Calu3 (cell line): ENCODE results near the gene LRRC31. TPM values are rescaled to one million over a fixed set of nuclear protein-coding genes. Genes with fewer than 3 reads are reported as not detected.

ENCODE experiments used
- Bru-seq: library from RNA; stranded (reverse); fragments of 400-500 nt; gene quantifications from one replicate; lab custom pipeline; 2021; lab: Mats Ljungman, UMichigan
- BruChase-seq, 2 experiments: library from RNA; stranded (reverse); fragments of 400-500 nt; gene quantifications; one replicate each; lab custom pipeline; 2021; lab: Mats Ljungman, UMichigan
- BruUV-seq: library from RNA; stranded (reverse); fragments of 400-500 nt; replicated peaks from 2 replicates; lab custom pipeline; 2021; lab: Mats Ljungman, UMichigan
- CTCF ChIA-PET: fragments of 300-600 bp; sonication (Branson Sonifier 250); formaldehyde crosslinking; loops from one replicate; lab custom pipeline; 2022; ENCODE audit warnings: antibody characterized with exemption; lab: Charles Lee
- DNase-seq: peaks from one replicate; pipeline ENCODE4 v3.0.0; 2022
- H3K27ac Mint-ChIP-seq: one replicate; pipeline ENCODE4 v1.8.0; 2022; ENCODE audit warnings: mixed read lengths; ENCODE audit not compliant: unreplicated experiment
- H3K27me3 Mint-ChIP-seq: one replicate; pipeline ENCODE4 v1.8.0; 2022; ENCODE audit warnings: mixed read lengths; ENCODE audit not compliant: unreplicated experiment
- H3K36me3 Mint-ChIP-seq: one replicate; pipeline ENCODE4 v1.8.0; 2022; ENCODE audit warnings: mild to moderate bottlenecking, moderate library complexity, mixed read lengths; ENCODE audit not compliant: insufficient read depth, unreplicated experiment
- H3K4me1 Mint-ChIP-seq: one replicate; pipeline ENCODE4 v1.8.0; 2022; ENCODE audit warnings: mild to moderate bottlenecking, low read depth, mixed read lengths; ENCODE audit not compliant: unreplicated experiment
- H3K4me3 Mint-ChIP-seq: one replicate; pipeline ENCODE4 v1.8.0; 2022; ENCODE audit warnings: mild to moderate bottlenecking, low read depth, moderate library complexity, mixed read lengths; ENCODE audit not compliant: unreplicated experiment
- H3K9me3 Mint-ChIP-seq: one replicate; pipeline ENCODE4 v1.8.0; 2022; ENCODE audit warnings: low read depth, mixed read lengths; ENCODE audit not compliant: unreplicated experiment
- CTCF ChIP-seq: fragments of 200-600 bp; IDR thresholded peaks from one replicate; pipeline ENCODE4 v1.8.0; 2022; ENCODE audit warnings: antibody characterized with exemption; ENCODE audit not compliant: unreplicated experiment
- intact Hi-C: fragments of 100-400 bp; cut with micrococcal nuclease; formaldehyde crosslinking; loops from one replicate; pipeline ENCODE4 v1.10.0; 2022; ENCODE audit not compliant: unreplicated experiment
- long read RNA-seq: library from polyadenylated mRNA; stranded (forward); transcript quantifications from one replicate; pipeline ENCODE4 v2.0.0, GENCODE V29; 2022
- total RNA-seq: library from RNA; stranded (reverse); gene quantifications from 2 replicates; pipeline ENCODE4 v1.2.3, GENCODE V29; 2022

Gene LRRC31
- total RNA-seq (2.8 and 3.3 TPM in 2 replicates), Bru-seq, nascent RNA (percentile 42 among the genes with signal in this experiment), BruChase-seq, experiment 1, labeled RNA remaining after a 6-hour chase (percentile 40 among the genes with signal in this experiment), BruChase-seq, experiment 2, labeled RNA remaining after a 2-hour chase (percentile 37 among the genes with signal in this experiment)
- long read RNA-seq, partial matches to known transcripts, result 0 of 1 reads
- long read RNA-seq, other reads (novel, unspliced or antisense), result 0 of 1 reads

DNA sequence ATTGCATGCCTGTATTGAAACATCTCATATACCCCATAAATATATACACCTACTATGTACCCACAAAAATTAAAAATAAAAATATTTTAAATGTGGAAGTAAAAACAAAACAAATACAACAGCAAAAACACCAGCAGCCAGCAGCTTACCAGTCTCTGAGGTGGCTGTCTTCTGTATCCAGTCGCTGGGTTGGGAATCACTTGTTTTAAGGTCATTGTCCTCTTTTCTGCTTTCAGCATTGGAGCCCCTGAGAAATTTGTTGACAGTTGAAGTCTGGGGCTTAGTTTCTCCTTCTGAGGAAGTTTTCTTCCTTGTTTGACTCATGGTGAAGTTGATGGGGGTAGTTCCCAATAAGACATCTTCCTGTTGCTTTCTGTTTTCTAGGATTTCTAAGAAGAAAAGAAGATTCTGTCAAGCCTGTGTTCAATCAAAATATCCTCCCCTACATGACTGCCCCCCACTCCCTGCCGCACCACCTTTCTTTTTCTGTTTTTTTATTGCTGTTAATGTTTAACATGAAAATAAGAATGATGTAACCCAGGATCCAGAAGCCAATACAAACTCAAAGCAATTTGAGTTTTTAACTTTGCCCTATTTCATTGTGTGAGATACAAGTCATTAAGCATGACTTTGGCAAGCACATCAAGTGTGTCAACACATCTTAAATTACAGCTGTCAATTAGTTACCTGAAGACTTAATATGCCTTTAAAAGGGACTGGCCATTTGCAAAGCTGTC is at the start of gene LRRC31:
LRRC31 (minus strand) TSS at position 452 of the 737 bp plus-strand sequence; CDS start at position 324, 128 bp downstream.
- H3K27me3 Mint-ChIP-seq, result no peaks in the 10 kb centered on the region
- intact Hi-C loops, result loop anchor here (5.0 kb wide), 1 partner anchor 97 kb away; the partner anchor contains the start of gene MYNN
- peaks cover 8% of the 10 kb centered on the region for H3K36me3 Mint-ChIP-seq
- H3K4me3 Mint-ChIP-seq, result peak within 1 kb of the TSS; percentile 54
- peak; percentile 39 for DNase-seq
- no peak for TF ChIP-seq CTCF
- peaks cover 35% of the 10 kb centered on the region for H3K4me1 Mint-ChIP-seq
- peaks cover 1% of the 10 kb centered on the region for H3K9me3 Mint-ChIP-seq
- TSS peak; percentile 82 for BruUV-seq
- peak within 1 kb of the TSS; percentile 58 for H3K27ac Mint-ChIP-seq
- CTCF ChIA-PET, result interaction anchor here (1.0 to 1.6 kb wide), 4 partner anchors 13 to 185 kb away, joined by 4 to 5 read pairs (median 4); no protein-coding TSS in a partner anchor

GRCh38 chr3:169914321-169914720 is 44.6 kb upstream of the LRRC31 start:
- Mint-ChIP-seq H3K4me1 (no peaks in the 10 kb centered on the region), H3K4me3 (no peak overlapping the region), H3K36me3 (no peaks in the 10 kb centered on the region), H3K27ac (no peak overlapping the region), H3K9me3 (no peaks in the 10 kb centered on the region), H3K27me3 (no peaks in the 10 kb centered on the region)
- TF ChIP-seq CTCF, result no peak
- DNase-seq, result peak; percentile 35
- intact Hi-C loops, result no loop called here
- BruUV-seq, result no TSS peak
- CTCF ChIA-PET, result interaction anchor here (0.5 to 0.6 kb wide), 2 partner anchors 1417 to 1802 kb away, joined by 3 read pairs; no protein-coding TSS in a partner anchor

DNA sequence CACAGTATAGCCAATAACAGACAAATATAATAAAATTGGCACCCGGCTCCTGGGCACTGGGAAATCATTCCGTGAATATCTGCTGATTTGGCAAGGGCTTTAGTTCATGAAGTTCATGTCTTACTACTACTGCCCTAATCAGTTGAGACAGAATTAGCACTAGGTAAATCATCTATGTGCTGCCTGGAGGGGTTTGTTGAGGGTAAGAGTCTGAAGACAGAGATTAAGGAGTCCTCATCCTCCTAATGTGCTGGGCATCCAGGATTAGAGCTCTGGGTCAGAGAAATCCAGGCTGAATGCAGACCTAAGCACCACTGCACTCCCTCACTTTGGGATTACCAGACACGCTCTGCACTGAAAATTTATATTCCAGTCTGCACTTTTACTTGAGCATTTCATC is 43.6 kb upstream of the LRRC31 start:
- H3K4me1 Mint-ChIP-seq, result no peaks in the 10 kb centered on the region
- BruUV-seq, result no TSS peak
- intact Hi-C loops, result no loop called here
- DNase-seq, result no peak
- no peaks in the 10 kb centered on the region for H3K36me3 Mint-ChIP-seq
- no peak for TF ChIP-seq CTCF
- CTCF ChIA-PET, result no interaction called here
- no peak overlapping the region for H3K27ac Mint-ChIP-seq
- no peaks in the 10 kb centered on the region for H3K9me3 Mint-ChIP-seq
- H3K27me3 Mint-ChIP-seq, result peaks cover 2% of the 10 kb centered on the region
- no peak overlapping the region for H3K4me3 Mint-ChIP-seq

GRCh38 chr3:169911272-169911671 is 41.5 kb upstream of the LRRC31 start, which contains the start of gene SAMD7:
Gene SAMD7 (plus strand): TSS chr3:169911572. CDS start chr3:169919499, 7,927 bp downstream.
- H3K4me3 Mint-ChIP-seq, result no peak within 1 kb of the TSS
- no TSS peak for BruUV-seq
- no peak for DNase-seq
- no peak within 1 kb of the TSS for H3K27ac Mint-ChIP-seq
- TF ChIP-seq CTCF, result no peak
- CTCF ChIA-PET, result interaction anchor here (0.6 to 1.0 kb wide), 2 partner anchors 11 to 901 kb away, joined by 3 read pairs; no protein-coding TSS in a partner anchor
- intact Hi-C loops, result no loop called here
- H3K36me3 Mint-ChIP-seq, result no peaks in the 10 kb centered on the region
- H3K4me1 Mint-ChIP-seq, result no peaks in the 10 kb centered on the region
- peaks cover 14% of the 10 kb centered on the region for H3K27me3 Mint-ChIP-seq
- H3K9me3 Mint-ChIP-seq, result no peaks in the 10 kb centered on the region
